Measurements from ENCODE around the gene ST13. TPM values are rescaled to one million over a fixed set of nuclear protein-coding genes. Genes with fewer than 3 reads are reported as not detected.

Gene ST13
- total RNA-seq, 1 experiment from 2014 or later = 301 TPM

- TF ChIP-seq EGR1 (IDR thresholded peaks at IDR 0.05; ENCODE audit: low read depth) (no peak), CTCF (IDR thresholded peaks at IDR 0.05 in 2 of 3, conservative IDR thresholded peaks at IDR 0.05 in 1 of 3; ENCODE audit: borderline replicate concordance in 1 of 3, insufficient read depth in 1 of 3, low read depth in 2 of 3, low read length in 2 of 3) (peak; percentile 48 to 59 (median 56); a peak in 5 of 6 replicates), RAD21 (IDR thresholded peaks at IDR 0.05; ENCODE audit: low read depth) (peak; percentile 78), FOSL1 (IDR thresholded peaks at IDR 0.05; ENCODE audit: low read depth) (0 out of 2 replicates have a peak, but pooled peaks have one; percentile 8), JUND (IDR thresholded peaks at IDR 0.05) (no peak), ZFX (IDR thresholded peaks at IDR 0.05) (no peak)
- H3K9me2 ChIP-seq (ENCODE audit: insufficient read depth) = no peaks in the 10 kb centered on the region
- DNase-seq (ENCODE audit: low read depth, low spot score) (peak; percentile 23), ATAC-seq (peak; percentile 78)
- no peaks in the 10 kb centered on the region for H4K20me1 ChIP-seq (ENCODE audit: insufficient read depth)
- H3K27ac ChIP-seq (ENCODE audit: low read depth, low read length) = no peak overlapping the region
- H3K4me3 ChIP-seq (replicated peaks in 1 of 2; ENCODE audit: low read depth in 1 of 2, low read length in 2 of 2) = no peak overlapping the region
- peaks cover 0 to 6% of the 10 kb centered on the region in 2 experiments; a peak in 1 of 4 replicates for H3K36me3 ChIP-seq (ENCODE audit: control insufficient read depth in 1 of 2, insufficient read depth in 2 of 2, low read length in 2 of 2)
- no peak overlapping the region for H2AFZ ChIP-seq (ENCODE audit: low read depth, low read length, poor library complexity, severe bottlenecking)
- no peaks in the 10 kb centered on the region for H3K9me3 ChIP-seq (ENCODE audit: control insufficient read depth in 1 of 2, insufficient read depth in 1 of 2, low read depth in 1 of 2, low read length in 2 of 2)
- H3K9ac ChIP-seq (ENCODE audit: low read length) = no peak overlapping the region
- H3K4me2 ChIP-seq (ENCODE audit: low read length) = no peak overlapping the region
- ChIA-PET CTCF (interaction anchor here (0.7 to 1.8 kb wide), 19 partner anchors 9 to 499 kb away, joined by 3 to 32 read pairs (median 4); partner anchors contain the start of gene MRTFA), RAD21 (ENCODE audit: low non-redundant PET in 1 of 2, low total read pairs in 2 of 2, uncharacterized antibody in 2 of 2, unreplicated experiment in 2 of 2) (interaction anchor here (0.7 to 1.1 kb wide), 5 partner anchors 215 to 253 kb away, joined by 3 to 12 read pairs (median 4); no protein-coding TSS in a partner anchor), POLR2A (interaction anchor here (0.6 kb wide), 1 partner anchor 247 kb away, joined by 3 read pairs; no protein-coding TSS in a partner anchor)
- H3K27me3 ChIP-seq (ENCODE audit: insufficient read depth, low read length) = no peaks in the 10 kb centered on the region
- no peaks in the 10 kb centered on the region for H3K4me1 ChIP-seq (ENCODE audit: control insufficient read depth in 1 of 2, insufficient read depth in 2 of 2, low read length in 2 of 2)
- intact Hi-C loops (cut with micrococcal nuclease) = loop anchor here (1.0 to 10.0 kb wide), 4 partner anchors 216 to 462 kb away; no protein-coding TSS in a partner anchor
- BruUV-seq (replicated peaks) = no TSS peak
- H3K79me2 ChIP-seq (ENCODE audit: insufficient read depth, low read length) = no peaks in the 10 kb centered on the region
These were observed 42.5 kb upstream of the ST13 start for GRCh38 chr22:40898850-40899357.

- Histone ChIP-seq H4K20me1 (ENCODE audit: insufficient read depth) (no peaks in the 10 kb centered on the region), H3K9me3 (ENCODE audit: control insufficient read depth in 1 of 2, insufficient read depth in 1 of 2, low read depth in 1 of 2, low read length in 2 of 2) (no peaks in the 10 kb centered on the region), H3K9me2 (ENCODE audit: insufficient read depth) (no peaks in the 10 kb centered on the region), H3K4me1 (ENCODE audit: control insufficient read depth in 1 of 2, insufficient read depth in 2 of 2, low read length in 2 of 2) (no peaks in the 10 kb centered on the region), H3K4me3 (replicated peaks in 1 of 2; ENCODE audit: low read depth in 1 of 2, low read length in 2 of 2) (no peak overlapping the region), H3K4me2 (ENCODE audit: low read length) (no peak overlapping the region), H3K27ac (ENCODE audit: low read depth, low read length) (no peak overlapping the region), H3K27me3 (ENCODE audit: insufficient read depth, low read length) (no peaks in the 10 kb centered on the region), H3K79me2 (ENCODE audit: insufficient read depth, low read length) (no peaks in the 10 kb centered on the region), H3K9ac (ENCODE audit: low read length) (no peak overlapping the region), H2AFZ (ENCODE audit: low read depth, low read length, poor library complexity, severe bottlenecking) (no peak overlapping the region), H3K36me3 (ENCODE audit: control insufficient read depth in 1 of 2, insufficient read depth in 2 of 2, low read length in 2 of 2) (peaks cover 3 to 17% of the 10 kb centered on the region in 2 experiments; a peak in 3 of 4 replicates)
- ChIA-PET RAD21 (ENCODE audit: low non-redundant PET in 1 of 2, low total read pairs in 2 of 2, uncharacterized antibody in 2 of 2, unreplicated experiment in 2 of 2) (interaction anchor here in 1 of 2 experiments (0.7 kb wide), 1 partner anchor 211 kb away, joined by 4 read pairs; no protein-coding TSS in a partner anchor), CTCF (no interaction called here), POLR2A (no interaction called here)
- intact Hi-C loops (cut with micrococcal nuclease) = loop anchor here (10.0 kb wide), 1 partner anchor 240 kb away; no protein-coding TSS in a partner anchor
- ATAC-seq = no peak
- TF ChIP-seq SIN3A (IDR thresholded peaks at IDR 0.05; ENCODE audit: low read depth) (no peak), POLR2AphosphoS5 (IDR thresholded peaks at IDR 0.05; ENCODE audit: low read depth, low read length) (no peak), CTCF (IDR thresholded peaks at IDR 0.05 in 2 of 3, conservative IDR thresholded peaks at IDR 0.05 in 1 of 3; ENCODE audit: borderline replicate concordance in 1 of 3, insufficient read depth in 1 of 3, low read depth in 2 of 3, low read length in 2 of 3) (no peak), MAX (IDR thresholded peaks at IDR 0.05) (no peak), POLR2A (IDR thresholded peaks at IDR 0.05; ENCODE audit: borderline replicate concordance, extremely low read depth, insufficient read depth, insufficient read length) (no peak)
- DNase-seq (ENCODE audit: low read depth, low spot score) = no peak
- BruUV-seq (replicated peaks) = no TSS peak
These were observed 38.0 kb upstream of the ST13 start for GRCh38 chr22:40894417-40894816.

Measured in HCT116 (cell line).